NCI-H2196 treated with DMSO at 0.1 percent for 48 hours (cell line): ENCODE measurements around the gene SH3RF3.
A peak's percentile ranks its signal among the peaks of the same experiment; 100 is the strongest.

Source experiments
- DNase-seq: peaks from one replicate; lab custom pipeline; 2025; ENCODE audit not compliant: unreplicated experiment; lab: John Stamatoyannopoulos, UW

The SH3RF3 gene

GRCh38 chr2:109444916-109445315, 315.9 kb downstream of the SH3RF3 start:
- DNase-seq = no peak

- DNase-seq = no peak
Measured at GRCh38 chr2:109446278-109447131, 317.5 kb downstream of the SH3RF3 start.

- DNase-seq = no peak
Measured at GRCh38 chr2:109447251-109447661, 318.3 kb downstream of the SH3RF3 start.

- no peak for DNase-seq
Measured at GRCh38 chr2:109447776-109448175, 318.8 kb downstream of the SH3RF3 start.

- DNase-seq = no peak
Measured at GRCh38 chr2:109448207-109448606, 319.2 kb downstream of the SH3RF3 start.

- DNase-seq = peak; percentile 69
Measured at GRCh38 chr2:109448946-109449788, 320.2 kb downstream of the SH3RF3 start.

- no peak for DNase-seq
Measured at GRCh38 chr2:109450574-109451273, 321.7 kb downstream of the SH3RF3 start.

GRCh38 chr2:109451671-109452070, 322.7 kb downstream of the SH3RF3 start:
- no peak for DNase-seq

GRCh38 chr2:109452318-109453305, 323.6 kb downstream of the SH3RF3 start:
- DNase-seq = no peak

- DNase-seq = no peak
Measured at GRCh38 chr2:109453371-109453995, 324.5 kb downstream of the SH3RF3 start.

GRCh38 chr2:109454304-109454703, 325.3 kb downstream of the SH3RF3 start:
- no peak for DNase-seq

- DNase-seq = no peak
Measured at GRCh38 chr2:109454765-109455394, 325.9 kb downstream of the SH3RF3 start.

GRCh38 chr2:109455731-109456691, 327.0 kb downstream of the SH3RF3 start:
- no peak for DNase-seq

GRCh38 chr2:109456776-109457175, 327.8 kb downstream of the SH3RF3 start:
- no peak for DNase-seq

- DNase-seq = no peak
Measured at GRCh38 chr2:109457366-109457765, 328.4 kb downstream of the SH3RF3 start.

GRCh38 chr2:109457794-109458193, 328.8 kb downstream of the SH3RF3 start:
- DNase-seq = no peak

- no peak for DNase-seq
Measured at GRCh38 chr2:109458512-109458911, 329.5 kb downstream of the SH3RF3 start.

GRCh38 chr2:109459485-109459884, 330.5 kb downstream of the SH3RF3 start:
- no peak for DNase-seq
